ENCODE results near the gene DPH6. TPM values are rescaled to one million over a fixed set of nuclear protein-coding genes. Genes with fewer than 3 reads are reported as not detected.

Gene DPH6
- total RNA-seq, 1 donor from 2014 or later, result 7.8 TPM

DNA sequence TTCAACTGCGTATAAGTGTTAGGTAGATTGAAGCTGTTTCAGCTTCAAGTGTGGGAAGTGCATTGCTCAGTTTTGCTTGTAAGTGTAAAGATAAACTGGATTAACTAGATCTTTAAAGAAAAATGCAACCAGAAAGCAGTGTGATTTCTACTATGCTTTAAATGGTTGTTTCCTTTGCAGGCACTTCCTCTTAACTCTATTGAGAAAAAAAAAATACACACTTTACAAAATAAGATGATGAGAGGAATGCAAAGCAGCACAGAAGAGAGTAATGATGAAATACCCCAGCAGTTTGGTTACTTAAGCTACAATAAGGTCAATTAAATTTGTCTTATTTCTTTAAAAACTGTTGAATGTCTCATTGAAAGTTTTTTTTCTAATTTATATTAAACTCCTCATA is 40.8 kb downstream of the DPH6 start:
- DNase-seq (ENCODE audit: low spot score), result no peak
- Mint-ChIP-seq H3K27me3 (ENCODE audit: low read depth) (no peaks in the 10 kb centered on the region), H3K4me3 (ENCODE audit: unreplicated experiment) (no peak overlapping the region), H3K4me1 (ENCODE audit: low read depth) (peaks cover 12% of the 10 kb centered on the region), H3K36me3 (ENCODE audit: low read depth) (no peaks in the 10 kb centered on the region), H3K9me3 (ENCODE audit: low read depth) (no peaks in the 10 kb centered on the region), H3K27ac (ENCODE audit: unreplicated experiment) (peak overlapping the region; percentile 66)
- TF ChIP-seq, protein P1, sequence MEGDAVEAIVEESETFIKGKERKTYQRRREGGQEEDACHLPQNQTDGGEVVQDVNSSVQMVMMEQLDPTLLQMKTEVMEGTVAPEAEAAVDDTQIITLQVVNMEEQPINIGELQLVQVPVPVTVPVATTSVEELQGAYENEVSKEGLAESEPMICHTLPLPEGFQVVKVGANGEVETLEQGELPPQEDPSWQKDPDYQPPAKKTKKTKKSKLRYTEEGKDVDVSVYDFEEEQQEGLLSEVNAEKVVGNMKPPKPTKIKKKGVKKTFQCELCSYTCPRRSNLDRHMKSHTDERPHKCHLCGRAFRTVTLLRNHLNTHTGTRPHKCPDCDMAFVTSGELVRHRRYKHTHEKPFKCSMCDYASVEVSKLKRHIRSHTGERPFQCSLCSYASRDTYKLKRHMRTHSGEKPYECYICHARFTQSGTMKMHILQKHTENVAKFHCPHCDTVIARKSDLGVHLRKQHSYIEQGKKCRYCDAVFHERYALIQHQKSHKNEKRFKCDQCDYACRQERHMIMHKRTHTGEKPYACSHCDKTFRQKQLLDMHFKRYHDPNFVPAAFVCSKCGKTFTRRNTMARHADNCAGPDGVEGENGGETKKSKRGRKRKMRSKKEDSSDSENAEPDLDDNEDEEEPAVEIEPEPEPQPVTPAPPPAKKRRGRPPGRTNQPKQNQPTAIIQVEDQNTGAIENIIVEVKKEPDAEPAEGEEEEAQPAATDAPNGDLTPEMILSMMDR (IDR thresholded peaks at IDR 0.05), result no peak

DNA sequence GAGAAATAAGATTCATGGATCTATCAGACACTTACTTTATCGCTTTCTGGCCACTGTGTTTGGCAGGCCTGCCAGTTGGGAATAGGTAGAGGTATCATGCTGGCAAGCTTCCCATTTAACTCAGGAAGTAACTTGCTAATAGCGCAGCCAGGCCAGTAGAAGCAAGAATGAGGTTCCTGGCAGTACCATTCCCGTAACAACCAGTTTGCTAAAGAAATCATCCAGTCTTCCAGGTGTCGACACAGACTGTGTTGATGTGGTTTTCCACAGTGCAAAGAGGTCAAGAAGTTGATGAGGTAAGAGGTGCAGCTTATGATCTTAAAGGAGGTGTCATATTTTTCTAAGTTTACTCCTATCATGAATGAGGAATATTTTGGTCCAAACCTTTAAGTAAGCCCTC is 46.2 kb downstream of the DPH6 start:
- Mint-ChIP-seq H3K4me3 (ENCODE audit: unreplicated experiment) (no peak overlapping the region), H3K36me3 (ENCODE audit: low read depth) (no peaks in the 10 kb centered on the region), H3K27ac (ENCODE audit: unreplicated experiment) (no peak overlapping the region), H3K27me3 (ENCODE audit: low read depth) (no peaks in the 10 kb centered on the region), H3K4me1 (ENCODE audit: low read depth) (peaks cover 9% of the 10 kb centered on the region), H3K9me3 (ENCODE audit: low read depth) (no peaks in the 10 kb centered on the region)
- no peak for DNase-seq (ENCODE audit: low spot score)
- TF ChIP-seq, protein P1 (IDR thresholded peaks at IDR 0.05), result no peak

DNA sequence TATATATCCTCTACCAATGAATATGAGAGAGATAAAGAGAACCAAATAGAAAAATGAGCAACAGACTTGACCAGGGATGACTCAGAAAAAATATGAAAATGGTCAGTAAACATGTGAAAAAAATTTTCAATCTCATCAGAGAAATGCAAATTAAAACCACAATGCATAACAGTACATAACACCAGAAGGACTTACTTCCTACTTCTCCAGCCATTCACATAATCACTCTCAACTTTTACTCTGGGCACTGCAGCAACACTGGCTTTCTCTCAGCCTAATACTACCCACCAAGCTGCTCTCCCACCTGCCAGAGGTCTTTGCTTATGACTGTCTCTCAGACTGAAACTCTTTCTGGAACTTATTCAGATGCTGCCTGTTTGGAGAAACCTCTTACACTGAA is 49.4 kb downstream of the DPH6 start:
- Mint-ChIP-seq H3K27ac (ENCODE audit: unreplicated experiment) (no peak overlapping the region), H3K36me3 (ENCODE audit: low read depth) (no peaks in the 10 kb centered on the region), H3K4me1 (ENCODE audit: low read depth) (peaks cover 8% of the 10 kb centered on the region), H3K4me3 (ENCODE audit: unreplicated experiment) (no peak overlapping the region), H3K9me3 (ENCODE audit: low read depth) (no peaks in the 10 kb centered on the region), H3K27me3 (ENCODE audit: low read depth) (no peaks in the 10 kb centered on the region)
- no peak for DNase-seq (ENCODE audit: low spot score)
- TF ChIP-seq, protein P1 (IDR thresholded peaks at IDR 0.05), result no peak

DNA sequence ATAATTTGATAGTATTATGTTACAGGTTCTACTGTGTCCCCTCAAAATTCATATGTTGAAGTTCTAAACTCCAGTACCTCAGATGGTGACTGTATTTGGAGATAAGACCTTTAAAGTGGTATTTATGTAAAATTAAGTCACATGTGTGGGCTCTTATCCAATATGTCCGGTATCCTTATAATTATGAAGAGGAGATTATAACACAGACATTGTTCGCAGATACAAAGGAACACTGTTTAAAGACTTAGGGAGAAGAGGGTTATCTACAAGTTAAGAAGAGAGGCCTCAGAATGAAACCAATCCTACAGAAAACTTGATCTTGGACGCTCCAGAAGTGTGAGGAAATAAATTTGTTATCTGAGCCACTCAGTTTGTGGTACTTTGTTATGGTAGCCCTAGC is 50.9 kb downstream of the DPH6 start:
- no peak overlapping the region for H3K4me3 Mint-ChIP-seq (ENCODE audit: unreplicated experiment)
- no peak for DNase-seq (ENCODE audit: low spot score)
- TF ChIP-seq, protein P1 (IDR thresholded peaks at IDR 0.05), result no peak
- no peaks in the 10 kb centered on the region for H3K36me3 Mint-ChIP-seq (ENCODE audit: low read depth)
- peaks cover 8% of the 10 kb centered on the region for H3K4me1 Mint-ChIP-seq (ENCODE audit: low read depth)
- H3K27ac Mint-ChIP-seq (ENCODE audit: unreplicated experiment), result no peak overlapping the region
- no peaks in the 10 kb centered on the region for H3K27me3 Mint-ChIP-seq (ENCODE audit: low read depth)
- H3K9me3 Mint-ChIP-seq (ENCODE audit: low read depth), result no peaks in the 10 kb centered on the region

DNA sequence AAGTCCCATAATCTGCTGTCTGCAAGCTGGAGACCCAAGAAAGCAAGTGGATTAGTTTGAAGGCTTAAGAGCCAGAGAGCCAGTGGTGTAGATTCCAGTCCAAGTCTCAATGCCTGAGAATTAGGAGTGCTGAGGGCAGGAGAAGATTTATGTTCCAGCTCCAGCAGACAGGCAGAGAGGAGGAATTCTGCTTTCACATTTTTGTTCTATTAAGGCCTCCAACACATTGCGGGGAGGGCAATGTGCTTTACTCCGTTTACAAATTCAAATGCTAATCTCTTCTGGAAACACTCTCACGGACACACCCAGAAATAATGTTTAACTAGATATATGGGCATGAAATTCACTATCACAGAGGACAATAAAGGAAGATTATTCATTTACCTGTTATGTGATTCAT is 54.0 kb downstream of the DPH6 start:
- Mint-ChIP-seq H3K27me3 (ENCODE audit: low read depth) (no peaks in the 10 kb centered on the region), H3K4me3 (ENCODE audit: unreplicated experiment) (no peak overlapping the region), H3K4me1 (ENCODE audit: low read depth) (peaks cover 11% of the 10 kb centered on the region), H3K27ac (ENCODE audit: unreplicated experiment) (no peak overlapping the region), H3K36me3 (ENCODE audit: low read depth) (peaks cover 7% of the 10 kb centered on the region), H3K9me3 (ENCODE audit: low read depth) (peaks cover 7% of the 10 kb centered on the region)
- TF ChIP-seq, protein P1 (IDR thresholded peaks at IDR 0.05), result no peak
- no peak for DNase-seq (ENCODE audit: low spot score)
